ENCODE results near the gene F8A1.
"Not testable (repeated sequence)": the region's sequence is repeated elsewhere in the genome, so short reads cannot be mapped to it uniquely, and the experiment has no call there.

The F8A1 gene

GRCh38 chrX:154886069-154886788 is at the start of gene F8A1:
Gene F8A1, plus strand, starts transcription at chrX:154886355. Its CDS starts 20 bp downstream, at chrX:154886375.
- DNase-seq, result not testable (repeated sequence)

GRCh38 chrX:154840856-154841255 is 45.3 kb upstream of the F8A1 start:
- no peak for DNase-seq

GRCh38 chrX:154850957-154851611 is 35.1 kb upstream of the F8A1 start:
- no peak for DNase-seq

- DNase-seq, result no peak
Observed at GRCh38 chrX:154855256-154855655, 30.9 kb upstream of the F8A1 start.

GRCh38 chrX:154868522-154868921 is 17.6 kb upstream of the F8A1 start:
- not testable (repeated sequence) for DNase-seq

GRCh38 chrX:154873329-154873728 is 12.8 kb upstream of the F8A1 start:
- no peak for DNase-seq

- DNase-seq, result not testable (repeated sequence)
Observed at GRCh38 chrX:154884069-154884468, 2.1 kb upstream of the F8A1 start.

- not testable (repeated sequence) for DNase-seq
Observed at GRCh38 chrX:154885057-154885456, 1.1 kb upstream of the F8A1 start.

- not testable (repeated sequence) for DNase-seq
Observed at GRCh38 chrX:154885549-154885948, 606 bp upstream of the F8A1 start.

GRCh38 chrX:154886789-154887221 is 650 bp downstream of the F8A1 start:
- not testable (repeated sequence) for DNase-seq

- DNase-seq, result no peak
Observed at GRCh38 chrX:154890990-154891639, 5.0 kb downstream of the F8A1 start.

GRCh38 chrX:154892296-154892695 is 6.1 kb downstream of the F8A1 start:
- DNase-seq, result no peak

GRCh38 chrX:154900323-154900722 is 14.2 kb downstream of the F8A1 start:
- no peak for DNase-seq

GRCh38 chrX:154902408-154902807 is 16.3 kb downstream of the F8A1 start:
- DNase-seq, result no peak

- DNase-seq, result no peak
Observed at GRCh38 chrX:154908821-154909220, 22.7 kb downstream of the F8A1 start.

- not testable (repeated sequence) for DNase-seq
Observed at GRCh38 chrX:154910048-154910447, 23.9 kb downstream of the F8A1 start.

- not testable (repeated sequence) for DNase-seq
Observed at GRCh38 chrX:154910528-154910927, 24.4 kb downstream of the F8A1 start.

- DNase-seq, result no peak
Observed at GRCh38 chrX:154914052-154914451, 27.9 kb downstream of the F8A1 start.

- DNase-seq, result peak in 1 of 2 experiments; percentile 37
Observed at GRCh38 chrX:154918060-154918483, 31.9 kb downstream of the F8A1 start.

GRCh38 chrX:154924771-154925170 is 38.6 kb downstream of the F8A1 start:
- not testable (repeated sequence) for DNase-seq
